ENCODE measurements around the gene RETREG1.

Gene RETREG1

DNA sequence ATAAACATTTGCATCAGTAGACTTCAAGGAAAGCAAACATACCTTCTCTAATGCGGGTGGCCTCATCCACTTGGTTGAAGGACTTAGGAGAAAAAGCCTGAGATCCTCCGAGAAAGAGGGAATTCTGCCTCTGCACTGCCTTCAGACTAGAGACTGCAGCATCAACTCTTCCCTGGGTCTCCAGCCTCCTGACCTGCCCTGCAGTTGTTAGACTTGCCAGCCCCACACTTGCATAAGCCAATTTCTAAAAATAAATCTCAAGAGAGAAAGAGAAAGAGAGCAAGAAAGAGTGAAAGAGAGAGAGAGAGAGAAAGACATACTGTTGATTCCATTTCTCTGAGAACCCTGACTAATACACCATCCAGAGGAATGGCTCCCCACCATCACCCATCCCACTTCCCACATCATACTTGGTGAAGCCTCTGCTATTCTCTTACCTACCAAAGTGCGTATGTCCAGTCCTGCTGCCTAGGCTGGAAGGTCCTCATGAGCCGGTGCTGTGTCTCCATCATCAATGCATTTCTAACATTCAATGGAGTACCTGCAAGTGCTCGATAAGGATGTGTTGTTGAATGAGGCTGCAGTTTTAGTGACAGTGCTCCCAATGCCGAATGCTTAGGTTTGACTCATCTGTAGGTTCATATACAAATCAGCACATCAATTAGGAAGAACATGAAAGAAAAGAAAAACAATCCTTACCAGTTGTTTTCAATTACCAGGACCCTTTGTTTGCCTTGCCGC is 186.3 kb downstream of the RETREG1 start:
- H3K4me3 ChIP-seq (ENCODE audit: low read depth, low read length), result no peak overlapping the region
- POLR2A ChIA-PET, result no interaction called here
- TF ChIP-seq, protein P1, sequence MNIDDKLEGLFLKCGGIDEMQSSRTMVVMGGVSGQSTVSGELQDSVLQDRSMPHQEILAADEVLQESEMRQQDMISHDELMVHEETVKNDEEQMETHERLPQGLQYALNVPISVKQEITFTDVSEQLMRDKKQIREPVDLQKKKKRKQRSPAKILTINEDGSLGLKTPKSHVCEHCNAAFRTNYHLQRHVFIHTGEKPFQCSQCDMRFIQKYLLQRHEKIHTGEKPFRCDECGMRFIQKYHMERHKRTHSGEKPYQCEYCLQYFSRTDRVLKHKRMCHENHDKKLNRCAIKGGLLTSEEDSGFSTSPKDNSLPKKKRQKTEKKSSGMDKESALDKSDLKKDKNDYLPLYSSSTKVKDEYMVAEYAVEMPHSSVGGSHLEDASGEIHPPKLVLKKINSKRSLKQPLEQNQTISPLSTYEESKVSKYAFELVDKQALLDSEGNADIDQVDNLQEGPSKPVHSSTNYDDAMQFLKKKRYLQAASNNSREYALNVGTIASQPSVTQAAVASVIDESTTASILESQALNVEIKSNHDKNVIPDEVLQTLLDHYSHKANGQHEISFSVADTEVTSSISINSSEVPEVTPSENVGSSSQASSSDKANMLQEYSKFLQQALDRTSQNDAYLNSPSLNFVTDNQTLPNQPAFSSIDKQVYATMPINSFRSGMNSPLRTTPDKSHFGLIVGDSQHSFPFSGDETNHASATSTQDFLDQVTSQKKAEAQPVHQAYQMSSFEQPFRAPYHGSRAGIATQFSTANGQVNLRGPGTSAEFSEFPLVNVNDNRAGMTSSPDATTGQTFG (tag by site-specific recombination; IDR thresholded peaks at IDR 0.05; ENCODE audit: borderline replicate concordance), result no peak
- no peak for TF ChIP-seq SETDB1 (IDR thresholded peaks at IDR 0.05; ENCODE audit: insufficient read length, low read length)
- no peak for TF ChIP-seq SCRT2 (tag by site-specific recombination; IDR thresholded peaks at IDR 0.05)
- TF ChIP-seq ZNF121 (tag by site-specific recombination; IDR thresholded peaks at IDR 0.05), result no peak
- no peak for TF ChIP-seq ZNF354C (tag by site-specific recombination; IDR thresholded peaks at IDR 0.05; ENCODE audit: borderline replicate concordance, low read depth)
- no peak for TF ChIP-seq TCF7L2 (IDR thresholded peaks at IDR 0.05; ENCODE audit: borderline replicate concordance, low read depth, low read length)
- no peak for TF ChIP-seq ZNF701 (tag by site-specific recombination; IDR thresholded peaks at IDR 0.05)
- TF ChIP-seq, protein P2, sequence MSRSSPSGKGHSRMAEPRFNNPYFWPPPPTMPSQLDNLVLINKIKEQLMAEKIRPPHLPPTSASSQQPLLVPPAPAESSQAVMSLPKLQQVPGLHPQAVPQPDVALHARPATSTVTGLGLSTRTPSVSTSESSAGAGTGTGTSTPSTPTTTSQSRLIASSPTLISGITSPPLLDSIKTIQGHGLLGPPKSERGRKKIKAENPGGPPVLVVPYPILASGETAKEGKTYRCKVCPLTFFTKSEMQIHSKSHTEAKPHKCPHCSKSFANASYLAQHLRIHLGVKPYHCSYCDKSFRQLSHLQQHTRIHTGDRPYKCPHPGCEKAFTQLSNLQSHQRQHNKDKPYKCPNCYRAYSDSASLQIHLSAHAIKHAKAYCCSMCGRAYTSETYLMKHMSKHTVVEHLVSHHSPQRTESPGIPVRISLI (tag by site-specific recombination; IDR thresholded peaks at IDR 0.05), result no peak
- no peak for TF ChIP-seq SP2 (tag by site-specific recombination; IDR thresholded peaks at IDR 0.05)
- TF ChIP-seq ZNF398 (tag by site-specific recombination; IDR thresholded peaks at IDR 0.05), result no peak
- TF ChIP-seq, protein P3, sequence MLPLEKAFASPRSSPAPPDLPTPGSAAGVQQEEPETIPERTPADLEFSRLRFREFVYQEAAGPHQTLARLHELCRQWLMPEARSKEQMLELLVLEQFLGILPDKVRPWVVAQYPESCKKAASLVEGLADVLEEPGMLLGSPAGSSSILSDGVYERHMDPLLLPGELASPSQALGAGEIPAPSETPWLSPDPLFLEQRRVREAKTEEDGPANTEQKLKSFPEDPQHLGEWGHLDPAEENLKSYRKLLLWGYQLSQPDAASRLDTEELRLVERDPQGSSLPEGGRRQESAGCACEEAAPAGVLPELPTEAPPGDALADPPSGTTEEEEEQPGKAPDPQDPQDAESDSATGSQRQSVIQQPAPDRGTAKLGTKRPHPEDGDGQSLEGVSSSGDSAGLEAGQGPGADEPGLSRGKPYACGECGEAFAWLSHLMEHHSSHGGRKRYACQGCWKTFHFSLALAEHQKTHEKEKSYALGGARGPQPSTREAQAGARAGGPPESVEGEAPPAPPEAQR (tag by site-specific recombination; IDR thresholded peaks at IDR 0.05), result no peak
- CTCF ChIA-PET, result no interaction called here
- H3K27ac ChIP-seq (ENCODE audit: extremely low read depth, low read depth, low read length), result no peak overlapping the region
- H3K36me3 ChIP-seq (ENCODE audit: control insufficient read depth in 2 of 2, insufficient read depth in 1 of 2, low read length in 2 of 2), result no peaks in the 10 kb centered on the region
- H3K4me1 ChIP-seq (ENCODE audit: control insufficient read depth, insufficient read depth, low read length), result no peaks in the 10 kb centered on the region
- no peaks in the 10 kb centered on the region for H3K9me3 ChIP-seq (ENCODE audit: control insufficient read depth, insufficient read depth, low read depth, low read length)

DNA sequence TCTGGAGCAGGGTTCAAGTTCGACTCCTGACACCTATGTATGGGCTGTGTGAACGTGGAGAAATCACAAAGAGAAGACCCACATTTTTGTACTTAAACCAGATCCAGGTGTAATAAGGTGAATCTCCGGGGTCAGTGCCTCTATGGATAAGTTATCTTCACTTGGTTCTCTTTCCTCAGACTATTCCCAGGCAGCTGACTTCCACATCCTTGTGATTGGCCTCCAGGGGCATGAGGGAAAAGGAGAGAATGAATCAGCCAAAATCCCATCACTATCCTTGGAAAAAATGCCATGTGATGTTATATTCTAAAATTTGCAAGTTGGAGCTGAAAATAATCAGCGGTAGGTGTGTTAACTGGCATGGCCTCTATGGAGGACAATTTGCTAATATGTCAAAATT is 188.4 kb downstream of the RETREG1 start:
- no peaks in the 10 kb centered on the region for H3K4me1 ChIP-seq (ENCODE audit: control insufficient read depth, insufficient read depth, low read length)
- H3K27ac ChIP-seq (ENCODE audit: extremely low read depth, low read depth, low read length), result no peak overlapping the region
- ChIA-PET CTCF (interaction anchor here (1.1 to 1.4 kb wide), 2 partner anchors 27 to 39 kb away, joined by 3 to 4 read pairs; no protein-coding TSS in a partner anchor), POLR2A (no interaction called here)
- no peaks in the 10 kb centered on the region for H3K36me3 ChIP-seq (ENCODE audit: control insufficient read depth in 2 of 2, insufficient read depth in 1 of 2, low read length in 2 of 2)
- H3K4me3 ChIP-seq (ENCODE audit: low read depth, low read length), result no peak overlapping the region
- no peaks in the 10 kb centered on the region for H3K9me3 ChIP-seq (ENCODE audit: control insufficient read depth, insufficient read depth, low read depth, low read length)
- TF ChIP-seq ZNF121 (tag by site-specific recombination; IDR thresholded peaks at IDR 0.05) (no peak), ZNF274 (IDR thresholded peaks at IDR 0.05; ENCODE audit: low read length) (no peak), ZNF274 (tag by site-specific recombination; IDR thresholded peaks at IDR 0.05; ENCODE audit: borderline replicate concordance) (no peak), ZBTB21 (tag by site-specific recombination; IDR thresholded peaks at IDR 0.05) (no peak), PRDM1 (tag by site-specific recombination; IDR thresholded peaks at IDR 0.05) (no peak), ZNF248 (tag by site-specific recombination; IDR thresholded peaks at IDR 0.05) (no peak), ATF2 (tag by site-specific recombination; IDR thresholded peaks at IDR 0.05; ENCODE audit: low read depth) (no peak), AEBP2 (tag by site-specific recombination; IDR thresholded peaks at IDR 0.05; ENCODE audit: borderline replicate concordance) (no peak), ZNF704 (tag by site-specific recombination; IDR thresholded peaks at IDR 0.05) (no peak), RBAK (tag by site-specific recombination; IDR thresholded peaks at IDR 0.05) (no peak)
- TF ChIP-seq, protein P4, sequence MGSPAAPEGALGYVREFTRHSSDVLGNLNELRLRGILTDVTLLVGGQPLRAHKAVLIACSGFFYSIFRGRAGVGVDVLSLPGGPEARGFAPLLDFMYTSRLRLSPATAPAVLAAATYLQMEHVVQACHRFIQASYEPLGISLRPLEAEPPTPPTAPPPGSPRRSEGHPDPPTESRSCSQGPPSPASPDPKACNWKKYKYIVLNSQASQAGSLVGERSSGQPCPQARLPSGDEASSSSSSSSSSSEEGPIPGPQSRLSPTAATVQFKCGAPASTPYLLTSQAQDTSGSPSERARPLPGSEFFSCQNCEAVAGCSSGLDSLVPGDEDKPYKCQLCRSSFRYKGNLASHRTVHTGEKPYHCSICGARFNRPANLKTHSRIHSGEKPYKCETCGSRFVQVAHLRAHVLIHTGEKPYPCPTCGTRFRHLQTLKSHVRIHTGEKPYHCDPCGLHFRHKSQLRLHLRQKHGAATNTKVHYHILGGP (tag by site-specific recombination; IDR thresholded peaks at IDR 0.05), result no peak
